PC-3 (cell line): ENCODE results near the gene DOCK4. TPM values are rescaled to one million over a fixed set of nuclear protein-coding genes. Genes with fewer than 3 reads are reported as not detected.

Experiments used
- ATAC-seq: fragments of 200-7000 bp; cut with Tn5 transposase; 2 replicates; pipeline ENCODE4 v1.9.1; 2020; ENCODE audit warnings: mild to moderate bottlenecking, moderate library complexity
- BruUV-seq: library from RNA; stranded (reverse); fragments of 400-500 nt; replicated peaks from 2 replicates; lab custom pipeline; 2021; lab: Mats Ljungman, UMichigan
- CTCF ChIA-PET: fragments of 300-600 bp; sonication (Branson Sonifier 250); formaldehyde crosslinking; loops from one replicate; lab custom pipeline; 2022; ENCODE audit warnings: antibody characterized with exemption; lab: Charles Lee
- POLR2A ChIA-PET: fragments of 300-600 bp; sonication (Branson Sonifier 250); formaldehyde crosslinking; loops from one replicate; lab custom pipeline; 2022; ENCODE audit warnings: antibody characterized with exemption; ENCODE audit not compliant: unreplicated experiment; lab: Charles Lee
- DNase-seq: peaks from one replicate; pipeline ENCODE4 v3.0.0-alpha.2; 2015
- H2AFZ ChIP-seq: fragments of 300-600 bp; sonication (generic); 2 replicates; pipeline ENCODE4 v1.6.0; 2016; ENCODE audit warnings: antibody characterized with exemption, low read length
- H3F3A ChIP-seq: fragments of 300-600 bp; sonication (generic); one replicate; pipeline ENCODE4 v1.6.0; 2017; ENCODE audit warnings: antibody characterized with exemption, low read length, control low read depth, mild to moderate bottlenecking; ENCODE audit not compliant: unreplicated experiment
- H3K27ac ChIP-seq: fragments of 300-600 bp; sonication (generic); 2 replicates; pipeline ENCODE4 v1.5.1; 2016; ENCODE audit warnings: mild to moderate bottlenecking, low read length
- H3K27me3 ChIP-seq: fragments of 300-600 bp; sonication (generic); 2 replicates; pipeline ENCODE4 v1.6.1; 2016; ENCODE audit warnings: low read length, mixed read lengths
- H3K36me3 ChIP-seq: fragments of 300-600 bp; sonication (generic); 2 replicates; pipeline ENCODE4 v1.6.1; 2016; ENCODE audit warnings: low read depth, mixed run types, low read length, mixed read lengths
- H3K4me1 ChIP-seq: fragments of 300-600 bp; sonication (generic); 2 replicates; pipeline ENCODE4 v1.5.1; 2016; ENCODE audit warnings: low read length; ENCODE audit not compliant: insufficient read depth
- H3K4me2 ChIP-seq: fragments of 300-600 bp; sonication (generic); 2 replicates; pipeline ENCODE4 v1.6.0; 2016; ENCODE audit warnings: low read length
- H3K4me3 ChIP-seq: fragments of 300-600 bp; sonication (generic); 2 replicates; pipeline ENCODE4 v1.5.1; 2016; ENCODE audit warnings: mild to moderate bottlenecking, low read length, mixed read lengths
- H3K79me2 ChIP-seq: fragments of 300-600 bp; sonication (generic); 2 replicates; pipeline ENCODE4 v1.6.1; 2017; ENCODE audit warnings: low read length, mixed read lengths
- H3K9ac ChIP-seq: fragments of 300-600 bp; sonication (generic); 2 replicates; pipeline ENCODE4 v1.6.0; 2016; ENCODE audit warnings: mild to moderate bottlenecking, low read length
- H3K9me2 ChIP-seq: fragments of 300-600 bp; sonication (generic); replicated peaks from 2 replicates; pipeline ENCODE4 v1.6.1; 2016; ENCODE audit warnings: mixed run types, low read length, mixed read lengths
- H3K9me3 ChIP-seq: fragments of 300-600 bp; sonication (generic); 2 replicates; pipeline ENCODE4 v1.6.1; 2016; ENCODE audit warnings: low read length, mixed read lengths
- H4K20me1 ChIP-seq: fragments of 300-600 bp; sonication (generic); 2 replicates; pipeline ENCODE4 v1.6.1; 2016; ENCODE audit warnings: low read length, mixed read lengths
- EZH2 ChIP-seq: fragments of 300-600 bp; sonication (generic); IDR thresholded peaks from one replicate; pipeline ENCODE4 v1.6.1; 2017; ENCODE audit warnings: antibody characterized with exemption, mild to moderate bottlenecking, low read length; ENCODE audit not compliant: unreplicated experiment
- EZH2phosphoT487 ChIP-seq: fragments of 300-600 bp; sonication (generic); IDR thresholded peaks from 2 replicates; pipeline ENCODE4 v1.6.1; 2018; ENCODE audit warnings: mild to moderate bottlenecking, antibody characterized with exemption, low read length, borderline replicate concordance
- intact Hi-C: fragments of 100-400 bp; cut with micrococcal nuclease; formaldehyde crosslinking; loops from 2 replicates; pipeline ENCODE4 v1.9.0; 2023
- total RNA-seq: library from RNA; depleted of rRNA; stranded (reverse); fragments of >200 nt; gene quantifications from 2 replicates; pipeline ENCODE4 v1.2.3, GENCODE V29; 2014
- TF ChIP-seq, protein P1 (sequence below): fragments of 300-600 bp; sonication (generic); conservative IDR thresholded peaks from 2 replicates; pipeline ENCODE4 v1.5.1; 2017; ENCODE audit warnings: antibody characterized with exemption, low read depth, mild to moderate bottlenecking, low read length

DOCK4 gene
- total RNA-seq, 1 experiment from 2014 or later: 25.4 TPM

DNA sequence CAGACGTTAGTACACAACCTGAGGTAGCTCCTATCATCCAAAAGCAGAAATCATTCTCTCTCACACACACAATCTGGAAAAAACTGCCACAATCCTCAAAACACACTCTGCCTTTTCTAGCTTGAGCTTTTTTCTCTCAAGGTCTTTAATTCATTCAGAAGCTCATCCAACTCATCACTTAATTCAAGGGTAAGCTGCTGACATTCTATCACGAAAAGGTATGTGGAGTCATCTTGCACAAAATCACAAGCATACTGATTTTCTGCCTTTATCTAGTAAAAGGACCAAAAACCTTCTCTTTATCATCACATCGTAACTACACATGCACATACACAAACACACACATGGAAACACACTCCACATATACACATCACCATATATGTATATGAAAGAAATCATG, 32.0 kb downstream of the DOCK4 start:
- BruUV-seq: no TSS peak
- intact Hi-C loops: no loop called here
- ATAC-seq: no peak

DNA sequence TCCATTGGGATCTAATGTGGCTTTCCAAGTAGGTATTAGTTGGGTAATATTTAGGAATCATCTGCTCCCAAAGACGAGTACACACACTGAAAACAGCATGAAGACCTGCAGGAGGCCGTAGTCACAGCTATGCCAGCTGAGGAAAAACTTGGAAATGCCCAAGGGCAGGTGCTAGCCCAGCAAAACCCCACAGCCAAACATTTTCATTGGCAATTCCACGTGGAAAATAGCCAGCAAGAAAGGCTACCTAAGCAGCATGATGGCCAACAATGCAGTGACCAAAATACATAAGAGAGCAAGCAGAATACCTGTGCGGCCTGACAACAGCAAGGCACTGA, 32.7 kb downstream of the DOCK4 start:
- Histone ChIP-seq H2AFZ (no peak overlapping the region), H3K27ac (no peak overlapping the region), H3K27me3 (no peaks in the 10 kb centered on the region), H4K20me1 (no peaks in the 10 kb centered on the region), H3K4me1 (no peaks in the 10 kb centered on the region), H3K9me2 (no peaks in the 10 kb centered on the region), H3K4me2 (no peak overlapping the region), H3K36me3 (no peaks in the 10 kb centered on the region), H3K4me3 (no peak overlapping the region), H3K9ac (no peak overlapping the region), H3K79me2 (peaks cover 49% of the 10 kb centered on the region), H3K9me3 (no peaks in the 10 kb centered on the region), H3F3A (no peaks in the 10 kb centered on the region)
- DNase-seq (no peak), ATAC-seq (no peak)
- ChIA-PET POLR2A (no interaction called here), CTCF (no interaction called here)
- BruUV-seq: no TSS peak
- intact Hi-C loops: no loop called here
- TF ChIP-seq, protein P1, sequence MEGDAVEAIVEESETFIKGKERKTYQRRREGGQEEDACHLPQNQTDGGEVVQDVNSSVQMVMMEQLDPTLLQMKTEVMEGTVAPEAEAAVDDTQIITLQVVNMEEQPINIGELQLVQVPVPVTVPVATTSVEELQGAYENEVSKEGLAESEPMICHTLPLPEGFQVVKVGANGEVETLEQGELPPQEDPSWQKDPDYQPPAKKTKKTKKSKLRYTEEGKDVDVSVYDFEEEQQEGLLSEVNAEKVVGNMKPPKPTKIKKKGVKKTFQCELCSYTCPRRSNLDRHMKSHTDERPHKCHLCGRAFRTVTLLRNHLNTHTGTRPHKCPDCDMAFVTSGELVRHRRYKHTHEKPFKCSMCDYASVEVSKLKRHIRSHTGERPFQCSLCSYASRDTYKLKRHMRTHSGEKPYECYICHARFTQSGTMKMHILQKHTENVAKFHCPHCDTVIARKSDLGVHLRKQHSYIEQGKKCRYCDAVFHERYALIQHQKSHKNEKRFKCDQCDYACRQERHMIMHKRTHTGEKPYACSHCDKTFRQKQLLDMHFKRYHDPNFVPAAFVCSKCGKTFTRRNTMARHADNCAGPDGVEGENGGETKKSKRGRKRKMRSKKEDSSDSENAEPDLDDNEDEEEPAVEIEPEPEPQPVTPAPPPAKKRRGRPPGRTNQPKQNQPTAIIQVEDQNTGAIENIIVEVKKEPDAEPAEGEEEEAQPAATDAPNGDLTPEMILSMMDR: no peak
- TF ChIP-seq EZH2 (no peak), EZH2phosphoT487 (no peak)

More for the DNA sequence above, 32.0 kb downstream of the DOCK4 start:
- H3K9ac ChIP-seq: no peak overlapping the region
- H3K4me2 ChIP-seq: no peak overlapping the region
- peaks cover 55% of the 10 kb centered on the region for H3K79me2 ChIP-seq
- TF ChIP-seq EZH2phosphoT487: no peak
- TF ChIP-seq, protein P1: no peak
- no peak for TF ChIP-seq EZH2
- H3K27me3 ChIP-seq: no peaks in the 10 kb centered on the region
- no peaks in the 10 kb centered on the region for H3K4me1 ChIP-seq
- H4K20me1 ChIP-seq: no peaks in the 10 kb centered on the region
- POLR2A ChIA-PET: no interaction called here
- H3K27ac ChIP-seq: no peak overlapping the region
- H3K4me3 ChIP-seq: no peak overlapping the region
- H3K36me3 ChIP-seq: no peaks in the 10 kb centered on the region
- DNase-seq: no peak
- CTCF ChIA-PET: no interaction called here
- H2AFZ ChIP-seq: no peak overlapping the region
- no peaks in the 10 kb centered on the region for H3K9me3 ChIP-seq
- no peaks in the 10 kb centered on the region for H3F3A ChIP-seq
- H3K9me2 ChIP-seq: no peaks in the 10 kb centered on the region

DNA sequence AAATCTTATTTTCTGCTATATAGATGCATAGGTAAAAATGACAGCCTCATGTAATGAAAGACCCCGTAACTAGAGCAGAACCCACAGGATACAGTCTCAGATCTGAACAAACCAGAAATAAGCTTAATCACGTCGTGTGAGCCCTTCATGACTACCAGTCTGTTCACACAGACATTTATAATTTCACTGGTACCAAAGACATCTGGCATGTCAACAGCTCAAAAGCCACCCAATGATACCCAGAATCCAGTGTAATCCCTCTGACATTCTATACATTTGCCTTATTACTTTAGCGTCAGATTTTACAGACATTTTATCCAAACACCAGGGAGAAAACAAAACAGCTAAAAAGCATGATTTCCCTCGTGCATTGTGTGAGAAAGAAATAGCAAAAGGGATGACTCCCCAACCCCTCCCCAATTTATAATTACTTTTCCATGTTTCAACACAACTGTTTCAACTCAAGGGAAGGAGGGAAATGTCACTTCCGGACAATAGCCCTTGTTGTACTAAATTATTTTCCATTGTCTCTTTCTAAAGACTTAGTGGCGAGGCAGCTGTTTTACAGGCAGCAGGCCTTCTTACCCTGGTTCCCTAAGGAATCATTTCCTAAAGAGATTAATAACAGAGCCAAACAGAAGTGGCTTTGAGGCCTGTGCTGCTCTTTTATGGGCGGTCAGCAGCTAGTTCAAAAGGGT, 33.2 kb downstream of the DOCK4 start:
- CTCF ChIA-PET: no interaction called here
- H3K4me2 ChIP-seq: no peak overlapping the region
- no peaks in the 10 kb centered on the region for H3K27me3 ChIP-seq

More for the DNA sequence above, 33.2 kb downstream of the DOCK4 start:
- no TSS peak for BruUV-seq
- no peaks in the 10 kb centered on the region for H3K9me2 ChIP-seq
- peaks cover 48% of the 10 kb centered on the region for H3K79me2 ChIP-seq
- H4K20me1 ChIP-seq: no peaks in the 10 kb centered on the region
- H3K4me1 ChIP-seq: no peaks in the 10 kb centered on the region
- H3K27ac ChIP-seq: no peak overlapping the region
- TF ChIP-seq, protein P1: no peak
- TF ChIP-seq EZH2phosphoT487: no peak
- TF ChIP-seq EZH2: no peak
- POLR2A ChIA-PET: no interaction called here
- H3K36me3 ChIP-seq: no peaks in the 10 kb centered on the region
- intact Hi-C loops: no loop called here
- no peak overlapping the region for H2AFZ ChIP-seq
- ATAC-seq: no peak
- no peak overlapping the region for H3K9ac ChIP-seq
- H3F3A ChIP-seq: no peaks in the 10 kb centered on the region
- no peak overlapping the region for H3K4me3 ChIP-seq
- DNase-seq: no peak
- H3K9me3 ChIP-seq: no peaks in the 10 kb centered on the region
